ENCODE results near the gene SPOCK2.

SPOCK2 gene

DNA sequence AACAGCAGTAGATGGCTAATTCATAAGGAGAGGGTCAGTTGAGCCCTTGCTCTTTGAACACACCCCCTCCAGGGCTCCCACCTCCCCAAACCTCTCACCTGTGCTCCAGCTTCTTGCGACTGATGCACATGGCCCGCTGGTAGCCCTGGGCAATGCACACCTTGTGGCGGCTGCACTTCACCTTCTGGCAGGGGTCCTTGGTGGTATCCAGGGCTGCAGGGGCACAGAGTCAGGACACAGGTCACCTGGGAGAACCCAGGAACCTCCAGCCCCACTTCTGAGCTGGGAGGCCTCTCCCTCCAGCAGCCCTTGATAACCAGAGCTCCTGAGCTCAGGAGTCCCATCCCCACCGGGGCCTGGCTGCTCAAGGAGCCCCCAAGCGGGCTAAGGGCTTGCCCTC, 16.3 kb downstream of the SPOCK2 start:
- DNase-seq (ENCODE audit: low read depth): no peak

DNA sequence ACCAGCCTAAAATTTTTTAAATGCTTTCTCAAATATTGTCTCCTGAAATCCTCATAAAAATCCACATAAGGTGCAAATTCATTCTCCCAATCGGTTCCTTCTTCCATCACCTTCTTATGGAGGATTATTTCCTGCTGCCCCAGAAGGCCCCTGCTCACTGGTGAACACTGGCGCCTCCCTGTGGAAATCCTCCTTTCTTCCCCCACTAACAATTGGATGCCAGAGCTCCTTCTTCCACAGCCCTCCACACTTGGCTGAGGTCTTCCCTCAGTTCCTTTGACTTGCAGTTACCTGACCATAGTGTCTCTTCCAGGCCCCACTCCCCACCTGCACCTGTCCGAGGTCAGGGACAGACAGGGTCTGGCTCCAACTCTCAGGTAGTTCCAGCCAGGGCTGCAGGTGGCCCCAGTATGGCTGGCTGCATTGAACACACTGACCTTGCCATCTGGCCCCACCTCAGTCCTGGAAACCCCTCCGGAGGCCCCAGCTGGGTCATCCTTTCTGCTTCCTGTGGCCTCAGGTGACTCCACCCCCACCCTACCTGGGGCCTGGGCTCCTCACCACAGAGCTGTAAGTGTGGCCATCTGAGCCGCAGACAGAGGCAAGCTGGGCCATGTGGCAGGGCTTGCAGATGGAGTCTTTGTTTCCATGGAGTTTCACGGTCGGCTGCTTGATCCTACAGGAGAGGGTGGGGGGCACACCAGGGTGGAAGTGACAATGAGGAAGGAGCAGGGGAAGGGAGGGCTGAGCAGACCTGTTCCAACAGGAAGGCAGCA, 18.4 kb downstream of the SPOCK2 start:
- no peak for DNase-seq (ENCODE audit: low read depth)

DNA sequence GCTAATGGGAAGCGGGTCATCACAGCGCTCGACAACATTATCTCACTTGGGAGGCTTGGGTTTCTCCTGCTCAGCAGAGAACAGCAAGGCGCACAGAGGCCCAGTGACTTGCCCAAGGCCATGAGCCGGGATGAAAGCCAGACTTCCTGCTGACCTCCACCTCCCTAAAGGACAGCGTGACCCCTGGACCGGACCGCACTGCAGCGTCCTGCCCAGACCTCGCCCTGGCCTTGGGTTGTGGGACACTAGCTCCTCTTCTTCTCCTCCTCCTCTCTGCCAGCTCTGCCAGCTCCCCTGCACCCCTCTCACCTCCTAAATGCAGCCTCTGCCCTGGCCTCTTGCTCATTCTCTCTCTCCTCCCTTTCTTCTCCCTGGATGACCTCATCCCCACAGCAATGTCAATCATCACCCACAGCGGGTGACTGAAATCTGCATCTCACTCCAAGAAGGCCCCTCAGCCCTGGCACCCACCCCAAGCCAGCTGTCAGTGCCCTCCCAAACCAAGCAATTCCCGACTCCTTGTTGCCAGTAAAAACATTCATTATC, 19.4 kb downstream of the SPOCK2 start:
- no peak for DNase-seq (ENCODE audit: low read depth)

DNA sequence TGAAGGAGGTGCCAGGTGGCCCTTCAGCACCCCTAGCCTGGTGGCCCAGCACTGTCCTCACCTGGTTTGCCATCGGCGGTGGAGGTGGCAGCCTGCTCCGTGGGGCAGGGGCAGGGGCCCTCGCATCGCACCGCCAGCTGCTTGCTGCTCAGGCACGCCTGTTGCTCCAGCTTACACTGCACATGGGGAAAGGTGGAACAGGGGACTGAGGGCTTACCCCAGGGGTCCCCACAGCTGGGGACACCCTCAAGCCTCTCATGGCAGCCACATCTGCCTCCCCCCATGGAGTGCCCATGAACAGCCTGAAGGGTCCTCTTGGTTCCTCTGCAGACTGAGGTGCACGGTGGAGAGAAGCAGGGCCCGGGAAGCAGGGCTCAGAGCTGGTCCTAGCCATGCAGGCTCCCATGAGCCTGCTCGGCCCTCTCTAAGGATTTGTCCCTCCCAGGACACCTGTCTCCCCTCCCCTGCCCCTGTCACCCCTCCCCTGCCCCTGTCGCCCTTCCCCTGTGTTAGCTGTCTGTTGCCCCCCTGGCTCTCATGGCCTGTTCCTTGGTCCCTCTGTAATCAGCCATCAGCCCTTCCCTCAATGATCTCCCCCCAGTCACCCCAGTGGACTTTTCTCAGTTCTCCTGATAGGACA, 20.1 kb downstream of the SPOCK2 start:
- DNase-seq (ENCODE audit: low read depth): no peak

DNA sequence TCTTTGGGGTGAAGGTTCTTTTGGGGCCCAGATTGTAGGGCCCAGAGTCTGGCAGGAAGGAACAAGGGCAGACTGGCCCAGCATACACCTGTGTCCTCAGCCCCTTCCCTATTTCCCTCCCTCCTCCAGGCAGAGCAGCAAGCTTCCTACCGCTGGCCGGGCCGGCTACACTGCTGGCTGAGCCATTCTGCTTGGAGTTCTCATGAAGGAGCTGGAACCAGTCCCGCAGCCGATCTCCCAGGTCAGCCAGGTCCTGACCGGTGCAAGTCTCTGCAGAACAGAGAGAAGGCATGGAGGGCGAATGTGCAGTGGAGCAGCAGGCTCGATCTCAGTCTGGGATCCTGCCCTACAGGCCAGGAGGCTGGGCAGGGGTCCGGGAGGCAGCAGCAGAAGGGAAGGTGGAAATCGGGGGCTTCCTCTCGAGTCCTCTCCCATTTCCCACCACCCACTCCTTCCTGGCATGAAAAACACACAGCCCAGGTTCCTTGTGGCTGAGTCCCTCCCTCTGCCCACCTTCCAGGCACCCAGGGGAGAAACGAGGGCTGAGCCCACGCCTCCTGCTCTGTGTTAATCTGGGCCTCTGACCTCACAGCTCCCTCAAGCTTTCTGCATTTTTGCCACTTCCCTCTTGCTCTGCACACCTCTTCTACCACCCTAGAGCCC, 20.8 kb downstream of the SPOCK2 start:
- DNase-seq (ENCODE audit: low read depth): no peak

DNA sequence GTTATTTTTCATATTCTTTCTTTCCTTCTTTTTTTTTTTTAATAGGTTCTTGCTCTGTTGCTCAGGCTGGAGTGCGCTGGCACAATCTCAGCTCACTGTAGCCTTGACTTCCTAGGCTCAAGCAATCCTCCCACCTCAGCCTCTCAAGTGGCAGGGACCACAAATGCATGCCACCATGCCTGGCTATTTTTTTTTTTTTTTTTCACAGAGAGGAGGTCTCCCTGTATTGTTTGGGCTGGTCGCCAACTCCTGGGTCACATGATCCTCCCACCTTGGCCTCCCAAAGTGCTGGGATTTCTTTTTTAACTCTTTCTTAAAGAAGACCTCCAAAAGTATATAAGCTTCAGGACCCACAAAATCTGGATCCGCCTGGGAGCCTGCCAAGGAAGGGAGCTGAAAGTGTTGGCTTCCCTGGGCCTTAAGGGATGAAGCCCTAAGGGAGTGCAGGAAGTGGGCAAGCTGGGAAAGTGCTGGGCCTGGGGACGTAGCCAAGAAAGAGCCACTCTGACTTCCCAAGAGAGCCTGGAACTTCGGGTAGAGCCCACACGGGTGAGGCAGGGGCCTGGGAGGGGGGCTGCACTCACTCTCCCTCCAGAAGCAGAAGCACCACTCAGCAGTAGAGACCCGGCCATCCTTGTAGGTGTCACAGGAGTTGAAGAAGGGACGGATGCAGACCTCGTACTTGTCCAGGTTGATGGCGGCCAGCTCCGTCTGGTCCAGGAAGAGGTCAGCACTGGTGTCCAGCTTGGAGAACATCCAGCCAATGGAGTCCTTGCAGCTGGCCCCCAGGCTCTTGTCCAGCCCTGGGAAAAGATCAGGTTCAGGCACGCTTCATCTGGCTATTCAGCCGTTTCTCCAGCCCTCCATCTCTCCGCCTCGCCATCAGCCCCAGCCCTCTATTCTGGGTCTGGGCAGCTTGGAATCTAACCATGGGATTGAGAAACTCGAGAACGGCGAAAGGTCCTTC, 21.8 kb downstream of the SPOCK2 start:
- no peak for DNase-seq (ENCODE audit: low read depth)

DNA sequence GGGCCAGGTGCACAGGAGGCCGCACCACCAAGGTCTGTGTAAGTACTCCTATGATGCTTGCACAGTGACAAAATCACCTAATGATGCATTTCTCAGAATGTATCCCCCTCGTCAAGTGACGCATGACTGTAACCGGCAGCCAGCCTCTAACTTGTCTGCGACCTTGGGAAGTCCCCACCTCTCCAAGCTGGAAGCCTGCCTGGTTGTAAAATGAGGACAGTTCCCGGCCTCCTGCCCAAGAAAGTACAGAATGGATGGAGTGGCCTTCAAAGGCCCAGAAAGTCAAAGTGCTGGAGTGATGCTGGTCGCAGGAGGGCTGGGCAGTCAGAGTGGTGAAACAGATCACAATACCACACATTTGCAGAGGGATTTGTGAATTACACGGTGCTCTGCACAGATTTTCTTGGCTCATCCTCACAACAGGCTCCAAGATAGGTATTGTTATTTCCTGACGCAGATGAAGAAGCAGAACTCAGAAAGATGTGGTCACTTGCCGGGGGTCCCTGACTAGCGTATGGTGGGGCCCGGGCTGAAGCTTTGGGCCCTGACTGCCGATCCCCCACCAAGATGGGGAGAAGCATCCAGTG, 22.8 kb downstream of the SPOCK2 start:
- DNase-seq (ENCODE audit: low read depth): no peak

DNA sequence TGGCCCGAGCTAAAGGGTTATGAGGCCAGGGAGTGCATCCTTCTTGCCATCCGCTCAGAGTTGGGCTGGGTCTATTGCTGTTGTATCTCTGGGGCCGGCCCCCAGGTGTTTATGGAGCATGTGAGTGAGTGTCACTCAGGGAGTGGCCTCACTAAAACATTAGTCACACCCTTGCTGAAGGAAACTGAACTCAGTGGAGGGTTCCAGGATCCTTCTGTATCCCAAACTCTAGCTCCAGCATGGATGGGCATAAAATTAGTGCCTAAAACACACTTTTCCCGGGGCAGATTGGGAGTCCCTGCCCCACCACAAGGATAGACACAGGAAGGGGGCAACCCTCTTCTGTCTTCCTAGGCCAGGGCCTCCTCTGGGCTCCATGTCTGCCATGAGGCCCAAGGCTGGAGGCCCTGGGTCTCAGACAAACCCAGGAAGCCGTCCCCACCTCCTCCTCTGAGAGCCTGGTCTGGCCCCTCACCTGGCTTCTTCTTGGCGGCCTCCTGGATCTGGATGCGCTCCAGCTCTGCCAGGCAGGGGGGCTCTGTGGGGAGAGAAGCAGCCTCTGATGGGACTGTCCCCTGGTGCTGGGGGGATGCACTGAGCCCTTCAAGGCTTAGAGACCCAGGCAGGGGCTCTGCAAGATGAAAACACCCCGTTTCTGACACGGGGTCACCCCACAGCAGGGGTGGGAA, 24.5 kb downstream of the SPOCK2 start:
- no peak for DNase-seq (ENCODE audit: low read depth)

DNA sequence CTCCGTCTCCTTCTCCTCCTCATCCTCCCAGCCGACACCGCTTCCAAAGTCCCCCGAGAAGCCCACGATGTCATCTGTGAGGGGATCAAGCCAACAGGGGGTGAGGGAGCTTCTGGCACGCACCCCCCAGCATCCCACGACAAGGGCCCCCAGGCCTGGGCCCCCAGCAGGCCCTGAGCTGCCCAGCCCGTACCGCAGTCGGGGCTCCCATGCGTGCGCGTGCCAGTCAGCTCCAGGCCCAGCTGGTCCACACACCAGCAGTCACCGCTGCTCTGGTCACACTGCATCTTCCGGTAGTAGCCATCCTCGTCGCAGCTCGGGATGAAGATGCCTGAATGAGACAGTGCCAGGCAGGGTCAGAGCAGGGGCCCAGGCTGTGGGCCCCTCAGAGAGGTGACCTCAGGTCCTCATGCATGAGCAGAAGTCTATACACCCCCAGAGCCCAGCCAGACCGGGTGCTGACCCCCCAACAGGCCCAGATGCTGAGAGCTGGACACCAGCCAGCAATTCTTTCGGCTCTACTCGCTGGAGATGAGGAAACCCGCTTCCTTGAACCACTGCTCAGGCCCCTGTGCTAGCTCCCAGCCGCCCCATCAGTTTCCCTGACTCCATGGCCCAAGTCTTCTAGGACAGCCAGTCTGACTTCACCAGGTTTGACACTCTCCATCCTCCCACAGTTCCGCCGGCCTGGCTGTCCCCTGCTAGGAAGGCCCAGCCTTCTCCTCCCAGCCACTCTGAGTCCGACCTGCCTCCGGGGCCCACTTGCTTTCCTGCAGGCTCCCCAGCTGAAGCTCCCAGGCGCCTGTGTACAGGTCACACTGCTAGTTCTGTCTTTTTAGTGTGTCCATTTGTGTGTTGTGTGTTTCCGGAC, 25.3 kb downstream of the SPOCK2 start:
- DNase-seq (ENCODE audit: low read depth): no peak

DNA sequence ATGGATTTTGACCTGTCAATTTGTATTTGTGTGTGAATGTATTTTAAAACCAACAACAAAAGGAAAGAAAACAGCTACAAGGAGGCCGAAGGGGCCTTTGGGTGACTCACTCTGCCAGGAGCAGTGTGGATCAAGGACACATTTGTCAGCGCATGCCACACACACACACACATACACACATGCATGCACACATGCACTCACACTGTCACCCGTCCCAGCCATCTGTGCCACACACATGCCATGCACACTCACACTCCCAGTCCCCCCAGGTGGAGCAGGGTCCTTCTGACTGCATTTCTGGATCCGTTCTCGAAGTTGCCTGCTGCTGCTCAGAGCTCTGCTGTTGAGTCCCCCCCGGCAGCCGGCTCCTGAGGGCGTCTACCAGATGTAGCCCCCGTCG, 26.0 kb downstream of the SPOCK2 start:
- DNase-seq (ENCODE audit: low read depth): no peak

DNA sequence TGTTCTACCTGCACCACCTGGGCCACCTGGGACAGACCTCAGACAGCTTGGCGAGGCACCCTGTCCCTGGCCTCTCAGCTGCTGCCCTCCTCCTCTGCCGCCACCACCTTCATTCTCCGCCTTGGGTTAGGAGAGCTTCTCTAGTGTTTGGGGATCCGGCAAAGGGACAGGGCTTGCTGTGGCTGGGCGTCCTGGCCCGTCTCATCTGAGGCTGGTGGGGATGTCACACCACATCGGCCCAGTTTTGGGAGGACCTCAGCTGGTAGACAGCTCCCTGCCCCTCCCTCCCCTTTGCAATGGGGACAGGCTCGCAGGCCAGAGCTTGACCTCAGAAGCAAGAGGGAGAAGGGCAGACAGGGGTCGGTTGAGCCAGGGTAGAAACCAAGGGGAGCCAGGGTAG, 26.4 kb downstream of the SPOCK2 start:
- no peak for DNase-seq (ENCODE audit: low read depth)

DNA sequence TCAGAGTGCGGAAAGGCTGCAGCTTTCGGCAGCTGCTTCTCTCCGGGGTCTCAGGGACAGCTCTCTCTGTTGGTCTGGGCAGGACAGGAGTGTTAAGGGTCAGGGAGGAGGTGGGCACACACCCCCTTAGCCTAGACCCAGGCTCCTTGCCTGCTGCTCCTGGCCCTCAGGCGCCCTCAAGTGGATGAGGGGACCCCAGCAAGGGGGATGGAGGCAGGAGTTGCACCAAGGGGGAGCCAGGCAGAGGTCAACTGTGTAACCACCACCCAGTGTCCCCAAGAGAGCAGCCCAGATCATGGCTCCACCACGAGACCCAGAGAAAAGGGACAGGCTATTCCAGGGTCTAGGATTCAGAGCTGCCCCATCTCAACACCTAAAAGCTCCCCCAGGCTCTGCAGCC, 26.9 kb downstream of the SPOCK2 start:
- no peak for DNase-seq (ENCODE audit: low read depth)

DNA sequence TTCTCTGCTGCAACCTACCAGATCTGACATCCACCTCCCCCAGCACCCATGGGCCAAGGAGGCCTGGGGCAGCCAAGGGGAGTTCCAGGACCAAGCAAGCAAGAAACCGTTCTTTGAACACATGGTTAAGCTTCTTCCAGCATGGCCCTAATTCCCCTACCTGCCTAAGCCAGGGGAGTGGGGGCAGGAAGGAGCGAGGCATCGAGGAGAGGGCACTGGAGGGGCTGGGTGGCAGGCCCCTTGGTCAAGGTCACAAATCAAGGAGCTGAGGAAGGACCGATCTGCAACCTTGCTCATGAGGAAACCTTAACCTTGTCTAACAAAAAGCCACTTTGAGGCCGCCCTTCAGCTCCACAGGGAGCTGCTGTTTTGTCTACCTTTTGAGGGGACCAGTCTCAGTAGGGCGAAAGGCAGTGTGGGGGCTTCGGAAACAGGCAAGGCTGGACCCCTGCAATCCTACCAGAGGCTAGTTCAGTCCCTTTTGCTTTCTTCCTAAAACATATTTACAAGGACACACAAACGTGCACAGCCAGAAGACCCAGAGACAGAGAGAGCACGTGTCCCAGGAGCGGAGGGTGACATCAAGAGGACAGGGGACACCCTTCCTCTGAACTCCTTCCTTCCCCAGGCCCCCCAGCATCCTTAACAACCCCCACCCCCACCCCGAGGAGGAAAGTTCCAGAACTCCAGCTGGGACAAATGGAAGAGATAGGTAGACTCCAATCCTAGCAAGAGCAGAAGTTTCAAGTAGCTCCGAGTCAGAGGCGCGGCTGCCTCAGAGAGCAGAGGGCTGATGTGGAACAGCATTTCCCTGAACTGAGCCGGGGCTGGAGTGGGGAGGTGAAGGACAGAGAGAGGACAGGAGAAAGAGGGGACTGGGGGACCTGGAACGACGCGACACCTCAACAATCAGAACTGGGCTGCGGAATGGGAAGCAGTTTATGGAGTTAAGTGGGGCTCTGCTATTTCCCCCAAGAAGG, 28.2 kb downstream of the SPOCK2 start:
- DNase-seq (ENCODE audit: low read depth): no peak

DNA sequence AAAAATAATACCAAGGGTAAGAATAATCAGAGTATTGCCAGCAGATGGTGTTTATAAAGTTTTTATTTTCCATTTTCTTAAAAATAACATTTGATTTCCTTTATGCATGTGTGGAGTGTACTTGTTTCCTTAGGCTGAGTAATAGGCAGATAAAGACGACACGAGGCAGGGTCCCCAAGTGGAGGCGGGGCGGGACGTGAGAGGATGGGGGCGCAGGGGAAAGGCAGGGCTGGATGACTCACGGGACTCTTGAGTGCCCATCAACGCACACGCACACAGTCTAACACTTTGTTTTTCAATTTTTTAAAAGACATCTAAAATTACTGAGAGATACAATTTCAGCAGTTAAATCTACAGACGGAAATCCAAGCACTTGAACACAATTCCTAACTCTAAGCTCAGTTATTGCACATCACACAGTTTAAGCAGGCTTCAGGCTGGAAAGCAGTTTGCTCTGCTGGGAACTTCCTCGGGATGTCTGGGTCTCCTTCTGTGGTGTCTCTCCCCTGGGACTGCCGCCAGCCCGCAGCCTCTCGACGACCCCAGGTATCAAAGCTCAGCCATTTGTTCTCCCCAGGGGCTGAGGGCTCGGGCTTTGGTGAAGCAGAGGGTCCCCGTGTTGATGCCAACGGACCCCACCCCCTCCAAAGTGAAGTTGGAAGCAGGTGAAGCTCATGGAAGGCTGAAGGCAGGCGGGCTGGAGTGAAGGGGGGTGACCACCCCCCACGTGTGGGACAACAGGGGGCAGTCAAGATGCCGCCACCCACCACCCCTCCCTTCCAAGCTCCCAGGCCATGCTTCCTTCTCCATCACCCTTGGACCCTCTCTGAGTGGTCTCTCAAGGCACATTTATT, 29.1 kb downstream of the SPOCK2 start:
- peak; percentile 31 for DNase-seq (ENCODE audit: low read depth)

DNA sequence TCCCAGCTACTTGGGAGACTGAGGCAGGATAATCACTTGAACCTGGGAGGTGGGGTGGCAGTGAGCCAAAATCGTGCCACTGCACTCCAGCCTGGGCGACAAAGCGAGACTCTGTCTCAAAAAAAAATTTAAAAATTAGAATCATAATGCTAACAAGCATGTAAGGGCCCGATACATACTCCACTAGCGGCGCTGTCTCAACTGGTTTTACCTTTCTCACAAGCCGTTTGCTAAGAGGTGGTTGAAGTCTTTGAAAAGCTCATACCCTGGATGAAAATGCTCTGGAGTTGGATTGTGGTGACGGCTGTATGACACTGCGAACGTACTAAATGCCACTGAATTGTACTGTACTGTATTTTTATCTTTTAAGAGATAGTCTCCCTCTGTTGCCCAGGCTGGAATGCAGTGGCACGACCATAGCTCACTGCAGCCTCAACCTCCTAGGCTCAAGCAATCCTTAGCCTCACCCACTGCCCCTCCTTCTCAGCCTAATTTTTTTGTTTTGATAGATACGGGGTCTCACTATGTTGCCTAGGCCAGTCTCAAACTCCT, 29.9 kb downstream of the SPOCK2 start:
- DNase-seq (ENCODE audit: low read depth): no peak

DNA sequence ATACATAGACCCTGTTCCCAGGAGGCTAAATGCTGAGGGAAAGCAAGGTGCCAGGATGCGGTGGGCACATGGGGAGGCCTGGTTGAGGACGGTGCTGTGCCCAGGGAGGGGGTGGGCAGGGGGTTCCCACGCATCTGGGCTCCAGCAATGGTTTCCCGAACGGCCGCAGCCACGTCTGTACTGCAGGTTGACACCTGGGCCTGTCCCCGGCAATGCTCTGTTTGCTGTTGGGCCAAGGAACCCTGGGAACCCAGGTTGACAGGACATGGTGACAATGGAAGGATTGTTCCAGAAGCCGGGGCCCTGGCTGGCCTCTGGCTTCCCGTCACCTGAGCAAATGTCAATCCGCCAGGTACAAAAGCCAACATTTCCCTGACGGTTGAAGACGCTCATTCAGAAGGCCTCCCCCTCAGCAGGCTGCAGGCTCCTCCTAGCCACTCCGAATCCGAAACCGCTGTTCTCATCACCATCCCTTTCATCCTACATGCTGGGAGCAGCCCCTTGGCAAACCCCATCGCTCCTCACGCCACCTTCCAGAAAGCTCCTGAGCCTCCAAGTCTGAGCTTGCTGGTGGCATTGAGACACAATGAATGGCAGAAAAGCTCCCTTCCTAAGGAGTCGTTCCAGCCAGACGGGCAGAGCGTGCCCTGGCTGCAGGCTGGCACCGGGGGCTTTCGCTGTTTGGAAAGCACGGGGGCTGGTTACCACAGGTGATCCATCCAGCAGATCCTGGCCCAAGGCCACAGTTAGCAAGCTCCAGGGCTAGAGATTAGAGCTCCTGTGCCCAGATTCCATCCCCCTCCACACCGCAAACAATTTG, 31.2 kb downstream of the SPOCK2 start:
- DNase-seq (ENCODE audit: low read depth): no peak

DNA sequence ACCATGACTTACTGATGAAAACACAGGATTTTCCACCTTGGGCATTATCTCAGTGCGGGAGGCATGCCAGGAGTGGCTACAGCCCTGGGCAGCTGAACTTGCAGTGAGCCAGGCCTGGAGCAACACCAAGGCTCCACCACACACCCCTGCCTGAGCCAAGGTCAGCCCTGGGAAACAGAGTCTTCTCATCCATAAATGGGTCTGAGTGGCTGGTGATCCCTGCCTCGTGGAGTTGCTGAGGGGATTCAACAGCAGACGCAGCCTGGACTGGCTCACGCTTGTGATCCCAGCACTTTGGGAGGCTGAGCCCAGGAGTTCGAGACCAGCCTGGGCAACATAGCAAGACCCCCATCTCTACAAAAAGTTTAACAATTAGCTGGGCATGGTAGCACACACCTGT, 32.2 kb downstream of the SPOCK2 start:
- DNase-seq (ENCODE audit: low read depth): no peak

Measured in activated T-helper 9 cell treated with anti-CD3 and anti-CD28 coated beads, Interleukin-2, amount 50 U/mL, for 16 hours (primary cell).